SHP77 (cell line): ENCODE results near the gene PDLIM5.

Experiments
- DNase-seq, 2 experiments: peaks; one replicate each; lab custom pipeline; 2025; lab: John Stamatoyannopoulos, UW

PDLIM5 gene

GRCh38 chr4:94426783-94427182, 25.0 kb upstream of the PDLIM5 start:
- DNase-seq = no peak

DNA sequence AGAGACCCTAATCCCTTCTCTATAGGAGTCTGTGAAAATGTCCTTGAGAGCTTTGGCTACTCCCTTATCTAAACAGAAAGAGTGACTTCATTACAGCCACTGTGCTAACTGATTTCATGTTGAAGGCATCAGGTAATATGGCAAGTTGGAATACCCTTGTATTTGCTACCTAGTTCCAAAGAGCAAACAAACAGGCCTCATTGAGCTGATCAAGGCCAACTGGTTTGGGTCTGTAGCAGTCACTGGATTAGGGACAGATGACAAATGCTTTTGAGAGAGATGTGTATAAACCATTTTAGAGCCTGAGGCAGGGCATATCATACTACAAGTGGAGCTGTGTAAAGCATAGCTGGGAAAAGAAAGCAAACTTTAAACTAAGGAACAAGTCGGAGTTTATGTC, 22.9 kb upstream of the PDLIM5 start:
- no peak for DNase-seq

- no peak for DNase-seq
These were observed 21.3 kb upstream of the PDLIM5 start for GRCh38 chr4:94430406-94430805.

DNA sequence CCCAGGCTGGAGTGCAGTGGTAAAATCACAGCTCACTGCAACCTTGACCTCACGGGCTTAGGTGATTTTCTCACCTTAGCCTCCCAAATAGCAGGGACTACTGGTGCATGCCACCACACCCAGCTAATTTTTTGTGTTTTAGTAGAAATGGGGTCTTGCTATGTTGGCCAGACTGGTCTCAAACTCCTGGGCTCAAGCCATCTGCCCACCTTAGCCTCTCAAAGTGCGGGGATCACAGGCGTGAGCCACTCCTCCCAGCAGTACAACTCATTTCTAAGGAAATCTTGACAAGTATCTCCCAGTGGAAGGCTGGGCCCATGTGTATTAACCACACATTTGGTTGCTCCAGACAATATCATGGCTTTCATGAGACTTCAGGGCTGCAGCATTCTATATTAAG, 20.4 kb upstream of the PDLIM5 start:
- DNase-seq = no peak

DNA sequence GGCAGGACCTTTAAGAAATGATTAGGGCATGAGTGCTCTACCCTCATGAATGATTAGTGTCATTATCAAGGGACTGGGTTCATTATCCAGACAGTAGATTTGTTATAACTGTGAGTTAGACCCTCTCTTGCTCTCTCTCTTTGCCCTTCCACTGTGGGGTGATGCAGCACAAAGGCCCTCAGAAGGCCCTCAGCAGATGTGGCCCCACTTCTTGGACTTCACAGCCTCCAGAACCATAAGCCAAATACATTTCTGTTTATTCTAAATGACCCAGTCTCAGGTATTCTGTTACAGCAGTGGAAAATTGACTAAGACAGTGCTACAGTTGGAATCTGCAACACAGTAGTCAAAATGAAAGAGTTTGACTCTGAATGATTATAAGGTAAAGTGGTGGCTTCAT, 17.2 kb upstream of the PDLIM5 start:
- DNase-seq = no peak

DNA sequence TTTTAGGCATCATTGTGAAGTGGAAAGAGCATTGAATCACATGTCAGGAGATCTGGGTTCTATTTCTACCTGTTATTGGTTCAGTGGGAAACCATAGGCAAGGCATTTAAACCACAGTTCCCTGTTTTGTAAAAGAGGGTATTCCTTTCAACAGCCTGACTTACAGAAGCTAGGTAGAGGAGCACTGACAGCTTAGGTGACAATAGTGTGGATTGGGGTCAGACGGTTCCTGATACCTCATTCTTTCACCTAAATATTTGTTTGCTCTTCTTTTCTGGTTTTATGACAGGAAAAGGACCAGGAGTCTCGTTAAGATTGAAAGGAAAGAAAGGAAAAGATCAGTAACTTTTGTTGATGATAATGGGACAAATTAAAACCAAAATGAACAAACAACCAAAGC, 15.9 kb upstream of the PDLIM5 start:
- no peak for DNase-seq

DNA sequence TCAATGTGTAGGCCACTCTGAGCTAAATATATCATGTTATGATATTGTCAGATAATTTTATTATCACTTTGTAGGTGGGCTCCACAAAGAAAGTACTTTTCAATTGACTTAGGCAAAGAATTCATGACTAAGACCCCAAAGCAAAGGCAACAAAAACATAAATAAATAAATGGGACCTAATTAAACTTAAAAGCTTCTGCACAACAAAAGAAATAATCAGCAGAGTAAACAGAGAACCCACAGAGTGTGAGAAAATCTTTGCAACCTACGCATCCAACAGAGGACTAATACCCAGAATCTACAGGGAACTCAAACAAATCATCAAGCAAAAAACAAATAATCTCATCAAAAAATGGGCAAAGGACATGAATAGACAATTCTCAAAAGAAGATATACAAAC, 15.2 kb upstream of the PDLIM5 start:
- DNase-seq = no peak

- no peak for DNase-seq
These were observed 12.1 kb upstream of the PDLIM5 start for GRCh38 chr4:94439606-94440005.

DNA sequence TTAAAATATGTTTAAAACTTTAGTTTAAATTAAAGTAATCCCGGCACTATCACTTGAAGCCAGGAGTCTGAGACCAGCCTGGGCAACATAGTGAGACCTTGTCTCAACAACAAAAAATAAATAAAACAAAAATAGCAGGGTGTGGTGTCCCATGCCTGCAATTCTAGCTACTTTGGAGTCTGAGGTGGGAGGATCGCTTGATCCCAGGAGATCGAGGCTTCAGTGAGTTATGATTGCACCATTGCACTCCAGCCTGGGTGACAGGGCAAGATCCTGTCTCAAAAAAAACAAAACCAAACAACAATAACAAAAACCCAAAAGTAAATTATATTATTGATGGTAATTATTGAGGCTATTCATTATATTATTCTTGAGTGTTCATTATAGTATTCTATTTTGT, 9.9 kb upstream of the PDLIM5 start:
- DNase-seq = no peak

DNA sequence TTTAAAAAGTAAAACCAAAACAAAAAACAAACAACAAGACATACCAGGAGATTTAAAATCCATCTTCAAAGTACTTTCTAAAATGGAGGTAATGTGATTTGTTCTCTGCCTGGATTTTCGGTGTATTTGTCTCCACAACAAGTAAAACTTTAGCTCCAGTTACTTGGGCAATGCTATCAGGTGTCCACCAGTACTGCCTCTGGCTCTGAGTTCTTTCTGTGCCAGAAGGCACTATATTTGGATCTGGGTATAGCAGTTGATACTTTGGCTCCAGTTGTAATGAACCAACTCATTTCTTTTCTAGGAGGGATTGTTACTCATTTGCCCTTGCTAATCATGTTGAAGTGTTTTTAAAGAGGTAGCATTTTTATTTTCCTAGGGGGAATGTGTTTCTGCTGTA, 9.5 kb upstream of the PDLIM5 start:
- no peak for DNase-seq

- DNase-seq = no peak
These were observed 5.4 kb upstream of the PDLIM5 start for GRCh38 chr4:94446386-94446785.

GRCh38 chr4:94447754-94448411, 3.9 kb upstream of the PDLIM5 start:
- DNase-seq = no peak

GRCh38 chr4:94448815-94449375, 2.8 kb upstream of the PDLIM5 start:
- DNase-seq = no peak

DNA sequence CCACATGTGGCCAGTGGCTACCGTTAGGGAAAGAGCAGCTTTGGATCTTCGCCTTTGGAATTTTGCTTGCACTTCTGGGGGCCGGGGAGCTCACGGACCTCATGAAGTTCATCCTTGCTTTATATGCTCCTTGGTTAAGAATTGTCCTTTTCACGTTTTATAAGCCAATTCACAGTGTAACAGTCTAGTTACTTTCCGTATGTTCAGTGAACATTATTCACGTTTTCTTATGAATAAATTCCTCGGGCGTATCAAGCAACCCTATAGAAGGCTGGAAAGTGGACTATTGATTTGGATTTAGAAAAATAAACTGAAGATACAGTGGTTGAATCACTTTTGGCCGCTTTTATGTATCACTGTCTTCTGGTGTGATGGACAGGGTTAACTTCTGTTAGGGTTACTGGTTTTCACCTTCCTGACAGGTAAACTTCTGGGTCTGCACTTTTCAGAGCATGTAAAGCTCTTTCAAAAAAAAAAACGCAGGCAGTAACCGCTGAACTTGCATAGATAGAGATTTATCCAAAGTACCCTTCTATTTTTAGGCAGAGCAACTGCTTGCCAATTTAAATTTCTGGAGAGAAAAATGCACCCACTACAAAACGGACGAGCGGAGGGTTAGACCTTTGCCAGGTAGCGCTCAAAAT, 569 bp upstream of the PDLIM5 start:
- DNase-seq = no peak

GRCh38 chr4:94452476-94453371, 982 bp downstream of the PDLIM5 start:
- DNase-seq = peak in 1 of 2 experiments; percentile 0

DNA sequence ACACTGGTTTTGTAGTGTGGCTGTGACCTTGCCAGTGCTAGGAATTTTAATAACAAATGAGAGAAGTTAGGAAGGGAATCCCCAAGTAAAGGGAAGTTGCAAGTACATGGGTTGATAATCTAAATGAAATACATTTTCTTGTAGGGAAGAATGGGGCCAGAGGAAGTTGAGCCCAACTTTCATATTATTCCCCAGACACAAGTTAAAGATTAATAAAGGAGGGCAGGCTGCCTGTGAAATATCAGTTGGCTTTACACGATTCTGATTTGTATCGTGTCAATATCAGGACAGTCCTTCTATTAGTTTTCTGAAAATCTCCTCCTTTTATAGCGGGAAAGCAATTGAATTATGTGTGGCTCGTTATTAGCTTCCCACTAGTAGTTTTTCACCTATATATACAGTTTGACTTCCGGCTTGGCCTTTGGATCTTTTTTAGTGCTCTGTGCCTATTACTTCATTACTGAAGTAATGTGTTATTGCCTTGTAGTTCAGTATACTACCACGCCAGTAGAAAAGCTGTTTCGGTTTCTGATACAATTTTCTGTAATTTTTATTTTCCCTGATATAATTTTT, 1.7 kb downstream of the PDLIM5 start:
- no peak for DNase-seq

DNA sequence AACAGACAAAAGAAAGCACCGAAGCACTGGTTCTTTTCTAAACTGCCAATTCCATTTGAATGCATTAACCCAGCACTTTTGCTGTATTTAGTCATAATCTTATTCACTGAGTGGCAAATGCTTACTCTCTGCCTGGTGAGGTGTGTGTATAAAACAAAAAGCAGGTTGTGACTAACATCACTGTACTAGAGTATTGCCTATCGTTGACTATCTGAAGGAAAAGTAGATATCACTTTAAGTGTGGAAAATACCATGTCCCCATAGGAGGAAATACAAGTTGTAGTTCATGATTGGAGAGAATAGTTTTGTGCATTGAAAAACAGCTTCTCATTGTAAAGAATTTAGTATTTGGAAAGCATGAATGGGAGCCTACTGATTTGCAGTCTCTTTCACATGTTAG, 2.7 kb downstream of the PDLIM5 start:
- DNase-seq = peak in 1 of 2 experiments; percentile 0

GRCh38 chr4:94455081-94455480, 3.3 kb downstream of the PDLIM5 start:
- DNase-seq = no peak

- DNase-seq = peak in 1 of 2 experiments; percentile 0
These were observed 6.0 kb downstream of the PDLIM5 start for GRCh38 chr4:94457692-94458106.

- DNase-seq = no peak
These were observed 6.9 kb downstream of the PDLIM5 start for GRCh38 chr4:94458682-94459081.

DNA sequence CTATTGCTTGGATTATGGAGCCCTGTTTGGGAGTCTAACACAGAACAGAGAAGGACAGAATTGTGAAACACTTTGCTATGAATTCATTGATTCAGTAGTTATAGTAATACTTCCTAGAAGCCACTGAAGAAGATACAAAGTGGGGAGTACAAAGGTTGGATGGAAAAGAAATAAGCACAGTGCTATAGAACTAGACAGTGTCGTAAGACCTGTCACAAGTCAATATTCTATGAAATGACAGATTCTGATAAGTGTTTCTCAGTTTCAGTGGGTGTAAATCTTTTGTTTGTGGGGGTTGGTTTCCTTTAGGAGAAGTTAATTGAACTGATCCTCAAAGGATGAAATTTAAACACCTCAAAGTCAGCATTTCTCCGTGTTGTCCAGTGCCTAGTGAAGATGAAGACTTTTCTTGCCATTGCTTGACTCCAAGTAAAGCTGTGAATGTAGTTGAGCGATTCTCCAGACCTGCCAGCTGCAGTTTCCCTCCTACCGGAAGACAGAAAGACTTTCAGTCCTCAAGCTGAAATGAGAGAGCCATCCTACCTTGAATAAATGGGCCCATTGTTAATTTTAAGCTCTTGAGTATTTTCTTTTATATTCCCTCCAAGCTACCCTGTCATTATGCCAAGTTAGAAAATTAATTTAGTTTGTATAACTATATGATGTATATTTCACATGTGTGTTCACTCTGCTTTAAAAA, 7.9 kb downstream of the PDLIM5 start:
- no peak for DNase-seq

DNA sequence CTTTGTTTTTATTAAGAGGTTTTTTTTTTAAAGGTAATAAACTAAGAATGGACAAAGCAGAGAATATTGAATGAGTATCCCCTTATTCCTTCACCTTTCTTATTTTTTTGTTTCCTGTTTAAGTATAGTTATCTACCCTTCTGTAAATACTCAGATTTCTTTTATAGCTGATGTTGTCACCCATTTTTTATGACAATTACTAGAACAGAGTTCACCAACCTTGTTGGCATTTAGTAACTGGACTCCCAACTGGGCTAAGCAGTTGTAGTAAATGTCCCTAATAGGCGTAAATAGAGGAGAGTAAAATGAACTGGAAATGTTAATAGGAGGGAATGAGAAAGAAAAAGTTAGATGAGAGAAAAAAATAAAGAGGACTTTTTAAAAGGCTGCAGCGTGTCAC, 9.8 kb downstream of the PDLIM5 start:
- no peak for DNase-seq
